Endothelial cell of hepatic sinusoid (primary cell): ENCODE results near the gene CALN1.

Experiments
- in situ Hi-C: cut with HindIII; loops from 2 replicates; pipeline ENCODE4 v1.10.0; 2017; ENCODE audit warnings: low sequenced_read_pairs

CALN1 gene

DNA sequence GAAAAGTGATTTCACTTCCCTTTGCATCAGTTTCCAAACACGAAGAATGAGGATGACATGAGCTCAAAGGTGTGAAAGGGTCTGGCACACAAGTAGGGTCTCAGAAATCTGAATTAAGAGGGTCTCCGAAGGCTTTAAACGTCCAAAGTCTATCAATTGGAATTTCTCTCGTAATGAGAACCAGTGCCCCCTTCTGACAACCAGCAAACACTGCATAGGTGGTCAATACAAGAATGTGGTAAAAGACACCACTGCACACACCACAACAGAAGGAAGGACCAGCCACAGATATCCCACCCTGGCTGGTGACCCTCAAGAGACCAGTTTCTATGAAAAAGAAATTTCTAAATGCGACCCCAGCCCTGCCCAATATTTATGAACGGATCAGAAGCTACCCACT, 78.1 kb downstream of the CALN1 start:
- in situ Hi-C loops: no loop called here

DNA sequence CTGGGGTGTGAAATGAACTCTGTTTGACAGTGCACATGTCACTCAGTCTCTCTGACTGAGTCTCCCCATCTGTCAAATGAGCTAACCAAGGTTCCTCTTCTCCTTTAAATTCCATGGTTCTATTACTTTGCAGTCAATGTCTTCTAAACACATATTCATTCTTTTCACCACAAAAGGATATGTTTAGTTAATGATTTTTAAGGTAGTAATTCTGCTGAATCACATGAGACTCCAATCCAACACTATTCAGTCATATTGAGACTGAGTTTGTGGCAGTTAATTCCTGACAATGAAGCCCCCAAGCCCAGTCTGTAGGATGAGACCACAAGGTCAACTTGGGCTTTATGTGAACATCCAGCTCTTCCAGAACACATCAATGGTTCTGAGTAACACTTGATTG, 85.3 kb downstream of the CALN1 start:
- in situ Hi-C loops: no loop called here

DNA sequence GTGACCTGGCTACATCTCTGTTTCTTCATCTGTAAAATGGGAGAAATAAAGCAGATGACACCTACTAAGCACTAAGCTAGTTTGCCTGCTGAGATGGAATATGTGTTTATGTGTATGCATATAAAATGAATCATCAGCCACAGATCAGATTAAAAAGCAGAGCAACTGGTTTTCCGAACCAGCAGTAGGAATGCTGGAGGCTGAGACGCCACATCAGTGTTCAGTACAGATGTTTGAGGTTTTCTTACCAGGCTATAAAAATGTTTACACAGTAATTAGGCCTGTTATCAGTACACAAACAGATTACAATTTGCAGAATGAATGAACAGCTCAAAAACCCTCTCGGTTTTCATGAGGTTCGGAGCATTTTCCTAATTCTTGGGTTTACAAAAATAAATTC, 85.8 kb downstream of the CALN1 start:
- in situ Hi-C loops: no loop called here

DNA sequence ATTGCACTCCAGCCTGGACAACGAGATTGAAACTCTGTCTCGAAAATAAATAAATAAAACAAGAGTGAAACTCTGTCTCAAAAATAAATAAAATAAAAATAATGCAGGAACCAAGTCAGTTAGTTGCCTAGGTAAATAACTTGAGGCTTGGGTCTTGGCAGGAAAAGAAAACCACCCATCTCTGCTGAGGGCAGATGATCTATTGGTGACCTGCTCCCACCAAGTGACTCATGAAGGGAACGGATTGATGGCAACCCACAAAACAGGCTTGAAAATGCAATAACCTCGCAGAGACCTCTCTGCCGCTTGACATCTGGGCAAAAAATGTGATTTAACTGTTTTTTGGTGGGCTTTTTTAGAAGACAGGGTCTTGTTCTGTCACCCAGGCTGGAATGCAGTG, 86.6 kb downstream of the CALN1 start:
- in situ Hi-C loops: no loop called here

DNA sequence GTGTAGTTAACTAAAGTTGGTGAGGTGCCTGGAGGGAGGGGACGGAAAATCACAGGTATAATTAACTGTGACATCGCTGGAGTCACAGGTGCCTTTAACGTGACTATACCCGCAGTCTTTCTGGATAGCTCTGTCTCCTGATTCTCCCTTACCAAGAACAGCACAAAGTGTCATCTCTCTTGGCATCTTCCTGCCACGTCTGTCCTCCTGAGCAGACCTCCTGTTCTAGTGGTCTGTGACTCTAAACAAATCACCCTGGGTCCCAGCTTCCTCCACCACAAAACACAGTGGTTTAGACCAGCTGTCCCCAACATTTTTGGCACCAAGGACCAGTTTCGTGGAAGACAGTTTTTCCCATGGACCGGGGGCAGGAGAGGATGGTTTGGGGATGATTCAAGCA, 90.5 kb downstream of the CALN1 start:
- in situ Hi-C loops: no loop called here

DNA sequence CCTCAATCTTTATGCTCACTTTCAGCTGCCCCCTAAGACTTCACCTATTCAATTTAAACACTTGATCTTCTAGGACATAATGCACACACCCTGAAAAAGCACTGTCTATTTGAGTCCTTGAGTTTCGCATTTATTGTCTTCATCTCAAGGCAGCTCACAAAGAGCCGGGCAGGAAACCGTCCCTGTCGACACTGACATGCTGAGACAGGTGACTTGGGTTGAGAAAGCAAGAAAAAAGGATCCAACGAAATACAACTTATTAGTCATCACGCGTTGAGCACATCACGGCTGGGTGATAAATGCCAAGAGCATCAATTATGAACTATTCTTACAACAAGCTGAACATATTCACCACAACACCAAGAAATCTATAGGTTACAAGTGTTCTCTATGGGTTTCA, 91.1 kb downstream of the CALN1 start:
- in situ Hi-C loops: no loop called here

DNA sequence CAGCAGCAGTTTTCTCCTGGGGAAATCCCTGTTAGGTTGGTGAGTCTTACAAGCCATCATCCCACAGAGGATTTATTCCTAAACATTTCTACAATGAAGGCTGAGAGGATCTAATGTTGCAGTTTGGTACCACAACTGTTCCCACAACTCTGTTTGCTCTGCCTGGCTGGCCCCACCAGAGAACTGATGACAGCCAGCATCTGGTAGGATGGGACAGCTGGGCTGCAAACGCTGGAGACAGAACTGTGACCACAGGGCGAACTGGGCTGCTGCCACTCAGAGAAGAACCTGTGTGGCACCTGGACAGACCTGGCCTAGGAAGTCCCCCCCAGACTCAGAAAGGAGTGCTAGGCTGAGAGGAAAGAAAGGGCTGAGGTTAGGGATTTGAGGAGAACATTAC, 94.8 kb downstream of the CALN1 start:
- in situ Hi-C loops: no loop called here

DNA sequence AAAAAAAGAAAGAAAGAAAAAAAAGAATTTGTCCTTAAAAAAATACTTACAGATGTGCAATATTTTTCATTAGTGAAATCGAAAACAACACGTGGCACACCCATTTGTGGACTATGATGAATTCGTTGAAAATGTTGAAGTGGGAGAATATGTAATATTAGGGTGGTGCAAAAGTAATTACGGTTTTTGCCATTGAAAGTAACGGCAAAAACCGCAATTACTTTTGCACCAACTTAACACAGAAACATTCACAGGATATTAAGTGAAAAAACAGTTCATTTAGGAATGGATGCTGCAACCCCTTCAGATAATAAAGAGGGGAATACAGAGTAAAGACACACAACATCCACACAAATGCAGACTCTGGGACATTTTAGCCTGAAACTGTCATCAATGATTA, 96.0 kb downstream of the CALN1 start:
- in situ Hi-C loops: no loop called here

DNA sequence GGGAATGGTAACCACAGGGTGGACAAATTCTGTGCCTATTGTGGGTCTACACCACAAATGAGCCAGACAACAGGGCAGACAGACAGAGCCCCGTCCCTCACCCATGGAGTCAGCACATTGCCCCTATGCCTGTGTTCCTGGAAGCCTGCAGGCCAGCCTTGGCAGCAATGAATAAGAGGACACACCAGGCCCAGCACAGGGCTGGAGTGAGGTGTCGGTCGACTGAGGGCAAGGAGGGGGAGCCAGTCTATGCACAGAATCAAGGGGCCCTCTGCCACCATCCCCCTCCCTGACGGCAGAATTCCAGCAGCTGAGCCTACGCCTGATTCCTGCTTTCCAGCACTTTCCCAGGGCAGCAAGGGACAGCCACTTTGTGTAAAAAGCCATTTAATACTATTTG, 98.2 kb downstream of the CALN1 start:
- in situ Hi-C loops: no loop called here

DNA sequence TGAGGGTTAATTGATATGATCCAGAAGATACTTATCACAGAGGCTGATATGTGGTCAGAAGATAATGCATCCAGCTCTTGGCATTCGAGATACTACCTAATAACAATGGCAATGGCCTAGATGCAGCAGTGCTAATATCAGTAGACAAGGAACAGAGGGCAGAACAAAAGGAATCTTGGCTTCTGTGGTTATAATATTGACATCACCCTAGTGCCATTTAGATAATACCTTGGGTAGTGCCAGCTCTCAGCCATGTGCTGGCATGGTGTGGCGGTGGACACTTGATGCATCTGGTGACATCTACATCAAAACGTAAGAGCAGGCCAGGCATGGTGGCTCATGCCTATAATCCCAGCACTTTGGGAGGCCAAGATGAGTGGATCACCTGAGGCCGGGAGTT, 101.8 kb downstream of the CALN1 start:
- in situ Hi-C loops: no loop called here

DNA sequence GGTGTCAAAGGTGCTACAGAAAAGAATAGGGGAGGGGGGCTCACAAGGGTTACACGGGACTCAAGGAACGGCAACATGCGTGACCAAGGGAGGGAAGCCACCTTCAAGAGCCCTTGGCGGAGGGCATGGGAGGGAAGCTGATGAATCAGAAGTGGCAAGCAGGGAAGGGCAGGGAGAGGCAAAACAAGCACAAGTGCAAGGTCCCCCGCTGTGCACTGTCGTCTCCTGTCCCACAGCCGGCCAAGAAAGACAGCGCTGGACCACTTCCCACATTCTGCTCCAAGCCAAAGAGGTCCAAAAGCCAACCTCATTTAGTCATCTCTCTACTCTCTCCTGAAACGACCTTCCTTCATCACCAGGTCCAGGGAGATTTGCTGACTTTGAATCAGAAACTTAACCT, 102.7 kb downstream of the CALN1 start:
- in situ Hi-C loops: no loop called here

DNA sequence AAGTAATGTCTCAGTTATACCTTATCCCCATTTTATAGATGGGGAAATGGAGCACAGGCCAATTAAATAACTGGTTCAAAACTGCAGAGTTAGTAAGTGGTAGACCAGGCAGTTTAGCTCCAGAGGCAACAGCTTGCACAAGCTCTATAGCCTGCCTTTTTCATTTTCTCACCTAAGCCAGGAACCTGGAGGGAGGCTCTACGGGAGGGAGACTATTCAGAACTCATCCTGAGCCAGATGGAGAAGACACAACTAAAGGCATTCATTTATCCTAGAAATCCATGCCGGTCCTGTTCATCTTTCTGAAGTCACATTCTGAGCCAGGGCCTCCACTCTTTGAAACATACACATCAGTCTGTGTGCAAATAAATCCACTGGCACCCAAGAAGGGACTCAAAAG, 103.2 kb downstream of the CALN1 start:
- in situ Hi-C loops: no loop called here

DNA sequence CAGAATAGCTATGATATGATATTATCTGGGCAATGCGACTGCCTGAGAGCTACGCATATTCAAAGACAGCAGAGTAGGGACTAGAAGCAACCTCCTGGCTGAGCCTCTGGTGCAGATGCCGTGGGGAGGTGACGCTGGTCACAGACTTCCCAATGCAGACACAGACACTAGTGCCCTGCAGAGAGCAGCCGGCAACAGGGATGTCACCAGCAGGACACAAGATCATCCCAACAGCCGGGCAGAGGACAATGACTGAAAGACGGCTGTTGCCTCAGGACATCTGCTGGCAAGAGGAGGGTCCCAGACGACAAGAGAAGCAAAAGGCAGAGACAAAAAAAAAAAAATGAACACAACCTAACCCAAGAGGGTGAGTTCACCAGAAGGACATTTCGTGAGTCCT, 104.6 kb downstream of the CALN1 start:
- in situ Hi-C loops: no loop called here

DNA sequence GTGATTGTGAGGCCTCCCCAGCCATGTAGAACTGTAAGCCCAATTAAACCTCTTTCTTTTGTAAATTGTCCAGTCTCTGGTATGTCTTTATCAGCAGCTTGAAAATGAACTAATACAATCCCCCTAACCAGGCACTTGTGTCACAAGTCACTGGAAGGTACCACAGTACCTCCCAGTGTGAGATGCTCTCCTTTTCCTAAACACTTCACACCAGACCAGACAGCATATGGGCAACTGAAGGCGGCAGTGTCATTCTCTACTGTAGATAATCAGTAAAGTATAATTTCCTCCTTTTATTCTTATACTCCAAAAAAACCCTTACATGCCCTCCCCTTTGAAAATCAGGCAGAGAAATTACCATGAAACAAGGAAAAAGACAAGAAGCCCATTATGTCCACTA, 113.2 kb downstream of the CALN1 start:
- in situ Hi-C loops: no loop called here

DNA sequence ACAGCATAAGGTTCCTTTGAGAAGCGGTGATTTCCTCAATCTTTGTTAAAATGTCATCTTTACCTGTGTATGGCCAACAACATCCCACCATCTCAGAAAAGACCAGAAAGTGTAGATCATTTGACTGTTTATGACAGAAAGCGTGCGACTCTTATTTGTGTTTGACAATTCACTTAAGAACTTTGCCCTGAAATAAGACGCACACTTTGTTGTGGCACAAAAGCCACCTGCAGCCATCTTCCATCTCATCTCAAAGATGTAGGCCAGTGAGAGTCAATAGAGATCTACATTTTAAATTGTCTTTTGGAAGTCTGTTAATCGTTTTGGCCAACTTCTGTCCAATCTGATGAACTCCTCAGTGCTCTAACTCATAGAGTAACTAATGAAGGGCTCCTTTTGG, 114.0 kb downstream of the CALN1 start:
- in situ Hi-C loops: no loop called here

DNA sequence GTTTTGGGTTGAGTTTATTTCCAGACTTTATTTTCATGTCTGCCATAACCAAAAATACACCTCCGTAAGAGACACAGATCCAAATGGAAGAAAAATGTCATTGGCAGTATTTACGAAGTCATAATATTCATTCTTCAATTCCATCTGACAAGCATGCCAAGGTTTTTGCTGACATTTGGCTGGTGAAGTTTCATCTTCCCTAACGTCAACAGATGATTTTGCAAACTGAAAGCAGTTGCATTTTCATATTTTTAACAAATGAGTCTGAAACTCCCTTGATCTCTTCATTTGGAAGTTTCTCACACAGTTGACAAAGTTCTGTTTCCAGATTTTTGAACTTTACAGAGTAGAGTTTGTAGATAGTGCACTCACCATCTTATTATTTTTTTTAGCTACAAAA, 114.5 kb downstream of the CALN1 start:
- in situ Hi-C loops: no loop called here

DNA sequence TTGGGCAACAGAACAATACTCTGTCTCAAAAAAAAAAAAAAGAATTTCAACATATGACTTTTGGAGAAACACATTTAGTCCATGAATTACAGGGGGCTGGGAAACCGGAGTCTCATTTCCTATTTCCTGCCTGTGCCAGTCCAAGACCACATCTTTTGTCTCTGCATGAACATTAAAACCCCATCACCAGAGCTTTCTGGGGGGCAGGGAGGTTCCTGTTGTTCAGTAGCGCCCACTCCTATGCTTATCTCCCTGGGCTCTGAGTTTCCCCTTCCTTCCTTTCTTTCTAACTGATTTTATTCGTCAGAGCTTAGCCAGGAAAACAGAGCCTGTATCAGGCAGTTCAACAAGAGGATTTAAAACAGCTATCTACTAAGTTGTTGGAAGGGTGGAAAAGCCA, 119.3 kb downstream of the CALN1 start:
- in situ Hi-C loops: no loop called here

DNA sequence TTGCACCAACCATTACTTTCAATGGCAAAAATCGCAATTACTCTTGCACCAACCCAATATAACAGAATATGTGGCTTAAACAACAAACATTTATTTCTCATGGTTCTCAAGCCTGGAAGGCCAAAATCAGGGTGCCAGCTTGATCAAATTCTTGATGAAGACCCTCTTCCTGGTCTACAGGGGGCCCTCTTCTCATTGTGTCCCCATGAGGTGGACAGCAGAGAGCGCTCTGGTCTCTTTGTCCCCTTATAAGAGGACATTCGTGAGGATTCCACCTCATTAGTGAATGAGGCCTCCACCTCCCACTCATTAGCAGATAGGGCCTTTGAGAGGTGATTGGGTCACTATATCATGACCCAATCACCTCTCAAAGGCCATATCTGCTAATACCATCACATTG, 120.0 kb downstream of the CALN1 start:
- in situ Hi-C loops: no loop called here

DNA sequence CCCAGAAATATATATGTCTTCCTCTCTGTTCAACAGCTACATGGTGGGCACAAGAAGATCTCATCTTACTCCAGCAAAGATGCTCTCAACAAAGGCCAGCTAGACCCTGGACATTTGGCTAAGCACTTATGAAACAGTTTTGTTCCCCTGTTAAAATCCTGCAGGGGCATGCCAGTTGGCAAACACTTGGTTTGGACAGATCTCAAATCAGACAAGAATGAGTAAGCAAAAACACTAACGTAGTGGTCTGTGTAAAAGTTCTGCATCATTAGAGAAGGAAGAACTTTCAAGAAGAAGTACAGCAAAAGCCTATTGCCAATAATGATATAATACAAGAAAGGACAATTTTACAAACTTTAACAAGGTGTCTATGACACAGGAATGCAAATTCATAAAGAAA, 125.6 kb downstream of the CALN1 start:
- in situ Hi-C loops: no loop called here

DNA sequence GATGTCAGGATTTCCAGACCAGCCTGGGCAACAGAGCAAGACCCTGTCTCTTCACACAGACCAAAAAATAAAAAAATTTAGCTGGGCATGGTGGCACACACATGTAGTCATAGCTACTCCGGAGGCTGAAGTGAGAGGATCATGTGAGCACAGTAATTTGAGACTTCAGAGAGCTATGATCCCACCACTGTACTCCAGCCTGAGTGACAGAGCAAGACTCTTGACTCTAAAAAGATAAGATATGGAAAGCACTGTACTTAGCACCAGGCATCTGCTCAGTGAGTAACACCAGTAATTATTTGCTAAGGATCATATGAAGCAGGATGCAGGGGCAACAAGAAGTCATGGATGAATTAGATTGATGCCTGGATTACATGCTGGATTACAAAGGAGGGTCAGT, 128.8 kb downstream of the CALN1 start:
- in situ Hi-C loops: loop anchor here (5.0 kb wide), 1 partner anchor 79 kb away; no protein-coding TSS in a partner anchor

DNA sequence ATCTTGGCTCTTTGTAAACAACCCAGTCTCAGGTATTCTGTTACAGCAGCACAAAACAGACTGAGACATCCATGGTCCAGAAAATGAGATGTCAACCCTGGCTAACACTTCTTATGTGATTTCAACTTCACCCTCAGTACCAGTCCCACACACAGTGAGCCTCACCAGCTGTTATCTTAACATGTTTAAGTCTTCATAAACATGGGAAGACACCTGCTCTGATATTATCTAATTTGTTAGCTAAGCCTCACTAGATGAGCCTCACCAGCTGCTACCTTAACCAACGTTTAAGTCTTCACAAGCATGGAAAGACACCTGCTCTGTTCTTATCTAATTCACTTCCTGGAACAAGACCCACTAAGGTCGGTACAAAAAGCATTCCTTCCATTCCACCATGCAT, 130.8 kb downstream of the CALN1 start:
- in situ Hi-C loops: loop anchor here (5.0 kb wide), 1 partner anchor 81 kb away; no protein-coding TSS in a partner anchor

DNA sequence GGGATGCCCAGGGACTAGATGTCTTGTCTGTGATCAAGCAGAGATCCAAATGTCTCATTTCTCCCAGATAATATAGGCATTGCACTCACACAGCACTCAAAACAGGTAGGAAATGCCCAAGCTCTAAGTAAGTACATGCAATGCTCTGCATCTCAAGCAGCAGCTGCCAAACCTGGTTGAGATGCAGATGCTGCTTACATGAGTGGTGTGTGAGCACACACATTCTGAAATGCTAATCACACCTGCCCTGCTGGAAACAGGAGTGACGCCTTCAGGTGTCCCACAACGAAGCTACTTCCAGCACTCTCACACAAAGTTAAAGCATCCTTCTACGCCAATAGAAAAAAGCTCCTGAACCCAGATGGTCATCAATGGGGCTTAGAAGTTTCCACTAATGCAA, 132.9 kb downstream of the CALN1 start:
- in situ Hi-C loops: no loop called here

DNA sequence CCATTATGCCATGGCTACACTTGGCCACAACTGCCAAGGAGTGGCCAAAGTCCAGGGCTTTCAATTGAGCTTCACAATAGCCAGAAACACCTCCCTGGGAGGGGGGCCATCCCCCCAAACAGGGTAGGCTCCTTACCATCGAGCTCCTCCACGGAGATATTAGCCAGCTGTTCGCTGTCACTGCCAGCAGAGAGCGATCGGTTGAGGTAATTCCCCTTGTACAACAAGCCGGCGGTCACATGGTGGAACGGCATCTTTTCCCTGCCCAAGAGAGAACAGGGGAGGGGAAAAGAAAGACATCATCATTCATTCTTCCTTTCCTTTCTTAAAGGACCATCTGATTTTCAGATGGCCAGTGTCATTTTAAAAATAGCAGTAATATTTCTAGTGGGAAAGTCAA, 133.6 kb downstream of the CALN1 start:
- in situ Hi-C loops: no loop called here
